ENCODE measurements around the gene PADI1.

Gene PADI1

DNA sequence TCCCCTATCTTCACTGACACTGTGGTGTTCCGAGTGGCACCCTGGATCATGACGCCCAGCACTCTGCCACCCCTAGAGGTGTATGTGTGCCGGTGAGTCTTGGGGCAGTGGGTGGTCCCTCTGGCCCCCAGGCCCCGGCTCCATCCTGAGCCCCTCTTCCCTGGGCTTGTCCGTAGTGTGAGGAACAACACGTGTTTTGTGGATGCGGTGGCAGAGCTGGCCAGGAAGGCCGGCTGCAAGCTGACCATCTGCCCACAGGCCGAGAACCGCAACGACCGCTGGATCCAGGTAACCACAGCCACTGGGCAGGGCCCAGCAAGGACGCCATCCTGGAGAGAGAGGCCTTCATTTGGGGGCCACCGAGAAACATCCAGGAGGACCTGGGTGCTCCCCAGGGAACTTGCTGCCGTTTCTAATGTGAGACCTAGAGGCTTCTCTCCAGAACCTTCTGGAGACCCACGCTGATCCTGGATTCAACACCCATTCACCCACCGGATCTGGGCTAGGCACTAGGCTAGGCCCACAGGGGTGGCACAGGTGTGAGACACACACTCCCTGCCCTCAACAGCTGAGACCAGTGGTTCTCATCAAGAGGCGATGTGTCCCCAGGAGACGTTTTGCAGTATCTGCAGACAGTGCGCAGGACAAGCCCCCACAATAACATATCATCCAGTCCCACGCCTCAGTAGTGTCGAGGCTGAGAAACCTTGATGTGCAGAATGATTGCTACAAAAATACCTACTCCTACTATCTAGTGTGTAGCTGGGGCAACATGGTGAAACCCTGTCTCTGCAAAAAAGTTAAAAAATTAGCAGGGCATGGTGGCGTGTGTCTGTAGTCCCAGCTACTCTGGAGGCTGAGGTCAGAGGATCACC is 66.2 kb downstream of the PADI1 start:
- no peak for DNase-seq (ENCODE audit: low read depth)

DNA sequence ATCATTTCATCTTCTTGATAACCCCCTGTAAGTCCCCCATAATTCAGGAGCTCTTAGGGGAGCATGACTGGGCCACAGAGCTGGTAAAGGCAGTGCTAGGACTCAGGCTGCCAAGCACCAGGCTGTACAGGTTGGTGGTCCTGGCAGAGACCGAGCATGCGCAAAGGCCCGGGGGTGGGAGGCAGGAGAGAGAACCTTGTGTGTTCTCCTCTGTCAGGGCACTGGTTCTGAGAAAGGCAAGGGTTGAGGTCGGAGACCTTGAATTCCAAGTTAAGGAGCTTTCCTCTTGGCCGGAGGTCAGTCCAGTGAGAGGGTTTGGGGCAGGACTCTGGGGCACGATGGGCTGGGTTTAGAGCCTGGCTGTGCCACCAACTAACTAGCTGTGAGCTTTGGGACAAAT is 67.1 kb downstream of the PADI1 start:
- DNase-seq (ENCODE audit: low read depth) = no peak

DNA sequence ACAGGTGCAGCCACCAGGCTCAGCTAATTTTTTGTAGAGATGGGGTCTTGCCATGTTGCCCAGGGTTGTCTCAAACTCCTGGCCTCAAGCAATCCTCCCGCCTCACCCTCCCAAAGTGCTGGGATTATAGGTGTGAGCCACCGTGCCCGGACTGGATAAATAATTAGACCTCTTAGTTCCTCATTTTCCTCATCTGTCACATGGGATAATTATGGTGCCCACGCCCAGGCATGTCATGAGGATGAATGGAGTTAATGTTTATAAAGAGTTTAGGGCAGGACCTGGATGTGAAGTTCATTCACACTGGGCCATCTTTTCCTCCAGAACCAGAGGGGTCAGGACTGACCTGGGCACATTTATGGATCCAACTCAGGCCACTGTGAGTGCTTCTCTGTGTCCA is 67.7 kb downstream of the PADI1 start:
- no peak for DNase-seq (ENCODE audit: low read depth)

DNA sequence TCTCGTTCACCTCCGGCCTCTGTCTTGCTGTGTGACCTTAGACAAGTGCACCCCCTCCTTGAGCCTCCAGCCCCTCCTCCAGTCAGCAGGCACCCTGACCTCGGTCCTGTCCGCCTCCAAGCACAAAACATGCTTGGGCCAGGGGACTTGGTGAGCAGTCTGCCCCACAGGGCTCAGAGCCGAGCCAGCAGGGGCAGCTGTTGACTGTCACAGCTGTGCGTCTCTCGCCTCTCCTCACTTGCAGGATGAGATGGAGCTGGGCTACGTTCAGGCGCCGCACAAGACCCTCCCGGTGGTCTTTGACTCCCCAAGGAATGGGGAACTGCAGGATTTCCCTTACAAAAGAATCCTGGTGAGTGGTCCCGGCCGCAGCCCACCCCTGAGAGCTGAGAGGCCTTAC is 68.2 kb downstream of the PADI1 start:
- no peak for DNase-seq (ENCODE audit: low read depth)

DNA sequence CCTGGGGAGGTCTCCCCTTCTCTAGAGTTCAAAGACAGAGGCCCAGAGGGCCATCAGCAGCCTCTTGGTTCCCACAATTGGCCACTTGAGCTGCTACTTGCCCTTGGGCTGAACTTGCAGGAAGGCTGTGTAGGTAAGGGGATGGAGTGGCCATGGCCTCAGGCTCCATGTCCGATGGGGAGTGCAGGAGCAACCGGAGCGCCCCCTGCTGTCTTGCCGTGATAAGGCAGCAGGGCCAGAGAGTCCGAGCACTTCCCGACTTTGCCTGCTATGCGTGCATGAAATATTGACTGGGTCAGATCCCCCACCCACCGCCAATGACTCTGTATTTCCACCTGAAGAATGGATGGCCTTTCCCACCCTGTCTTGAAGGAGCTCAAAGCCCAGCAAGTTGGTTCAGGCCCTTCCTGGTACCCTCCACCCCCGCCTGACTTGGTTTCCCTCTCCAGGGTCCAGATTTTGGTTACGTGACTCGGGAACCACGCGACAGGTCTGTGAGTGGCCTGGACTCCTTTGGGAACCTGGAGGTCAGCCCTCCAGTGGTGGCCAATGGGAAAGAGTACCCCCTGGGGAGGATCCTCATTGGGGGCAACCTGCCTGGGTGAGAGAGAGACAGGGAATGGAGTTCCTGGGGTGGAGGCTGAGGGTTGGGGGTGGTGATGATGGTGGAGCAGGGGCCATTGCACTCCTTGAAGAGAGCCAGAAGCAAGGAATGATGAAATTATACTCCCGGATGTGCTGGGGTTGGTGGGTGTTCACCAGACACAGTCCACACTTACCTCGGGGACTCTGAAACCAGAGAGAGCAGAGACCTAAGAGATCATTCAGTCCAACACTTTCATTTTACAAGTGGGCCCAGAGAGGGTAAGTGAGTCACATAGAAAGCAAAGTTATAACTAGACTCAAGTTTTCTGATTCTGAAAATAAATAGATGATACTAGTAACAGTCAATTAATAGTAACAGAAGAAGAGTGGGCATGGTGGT is 69.5 kb downstream of the PADI1 start:
- DNase-seq (ENCODE audit: low read depth) = no peak

DNA sequence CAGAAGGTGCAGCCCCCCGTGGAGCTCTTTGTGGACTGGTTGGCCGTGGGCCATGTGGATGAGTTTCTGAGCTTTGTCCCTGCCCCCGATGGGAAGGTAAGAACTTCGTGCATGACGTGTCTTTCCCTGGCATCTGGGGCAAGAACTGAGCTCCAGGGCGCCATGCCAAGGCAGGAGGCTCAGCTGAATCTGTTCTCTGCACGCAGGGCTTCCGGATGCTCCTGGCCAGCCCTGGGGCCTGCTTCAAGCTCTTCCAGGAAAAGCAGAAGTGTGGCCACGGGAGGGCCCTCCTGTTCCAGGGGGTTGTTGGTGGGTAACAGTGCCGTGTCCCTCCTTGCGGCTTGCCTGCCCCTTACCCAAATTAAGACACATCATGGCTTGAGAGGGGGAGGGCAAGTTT is 71.6 kb downstream of the PADI1 start:
- peak; percentile 32 for DNase-seq (ENCODE audit: low read depth)

DNA sequence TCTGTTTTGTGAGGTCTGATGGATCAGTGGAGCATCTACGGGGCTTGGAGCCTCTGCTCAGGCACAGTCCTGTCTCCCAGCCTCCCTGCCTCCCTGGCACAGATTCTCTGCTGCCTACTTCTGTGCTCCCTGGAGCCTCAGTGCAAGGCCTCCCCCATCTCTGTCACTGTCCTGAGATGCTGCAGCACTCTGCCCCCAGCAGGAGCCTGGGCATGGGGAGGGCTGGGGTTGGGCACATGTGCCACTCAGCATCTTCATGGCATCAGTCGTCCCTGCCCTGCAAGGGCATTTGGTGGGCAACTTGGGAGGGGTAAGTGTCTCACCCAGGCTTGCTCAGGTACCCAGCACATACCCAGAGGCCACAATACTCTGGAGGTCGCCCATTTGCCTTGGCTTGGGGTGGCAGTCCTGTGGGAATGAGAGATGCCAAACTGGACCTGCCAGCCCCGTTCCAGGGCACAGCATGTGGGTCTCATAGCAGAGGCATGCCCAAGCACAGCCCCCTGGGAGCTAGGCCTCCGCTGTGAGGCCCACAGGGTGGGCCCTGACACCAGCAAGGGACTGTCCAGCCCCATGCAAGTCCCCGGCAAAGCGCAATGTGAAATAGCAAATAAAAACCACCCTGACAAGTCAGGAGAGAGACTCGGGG is 72.7 kb downstream of the PADI1 start:
- no peak for DNase-seq (ENCODE audit: low read depth)

DNA sequence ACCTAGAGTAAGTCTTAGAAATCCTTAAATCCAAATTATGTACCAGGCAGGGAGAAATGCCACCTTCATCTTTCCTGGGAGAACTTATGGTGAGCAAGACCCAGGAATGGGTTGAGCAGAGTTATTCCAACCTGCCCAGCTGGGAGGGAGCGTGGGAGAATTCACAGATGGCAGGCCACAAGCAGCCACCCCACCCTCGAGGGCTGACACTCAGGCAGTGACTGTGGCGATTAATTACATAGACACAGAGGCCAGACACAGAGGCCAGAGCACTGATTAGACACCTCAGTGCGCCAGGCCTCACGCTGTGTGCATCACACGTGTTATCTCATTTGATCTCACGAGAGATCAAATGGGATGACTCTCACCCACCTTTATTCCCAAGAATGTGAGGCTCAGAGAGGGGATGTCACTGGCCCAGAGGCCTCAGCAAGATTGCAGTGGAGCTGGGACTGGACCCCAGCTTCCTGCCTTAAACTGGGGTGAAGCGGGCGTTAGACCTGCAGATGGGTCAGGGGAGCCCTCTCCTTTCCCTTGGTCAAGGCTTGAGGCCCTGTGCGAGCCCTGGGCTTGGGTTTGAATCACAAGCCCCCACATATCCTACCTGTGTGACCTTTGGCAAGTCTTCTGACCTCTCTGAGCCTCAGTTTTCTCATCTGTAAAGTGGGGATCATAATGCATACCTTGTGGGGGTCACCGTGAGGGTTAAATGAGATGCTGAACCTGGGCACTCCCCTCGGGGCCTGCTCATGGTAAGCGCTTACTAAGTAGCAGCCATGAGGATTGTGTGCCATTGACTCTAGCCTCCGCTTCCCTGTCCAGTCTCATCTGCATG is 74.3 kb downstream of the PADI1 start:
- no peak for DNase-seq (ENCODE audit: low read depth)

DNA sequence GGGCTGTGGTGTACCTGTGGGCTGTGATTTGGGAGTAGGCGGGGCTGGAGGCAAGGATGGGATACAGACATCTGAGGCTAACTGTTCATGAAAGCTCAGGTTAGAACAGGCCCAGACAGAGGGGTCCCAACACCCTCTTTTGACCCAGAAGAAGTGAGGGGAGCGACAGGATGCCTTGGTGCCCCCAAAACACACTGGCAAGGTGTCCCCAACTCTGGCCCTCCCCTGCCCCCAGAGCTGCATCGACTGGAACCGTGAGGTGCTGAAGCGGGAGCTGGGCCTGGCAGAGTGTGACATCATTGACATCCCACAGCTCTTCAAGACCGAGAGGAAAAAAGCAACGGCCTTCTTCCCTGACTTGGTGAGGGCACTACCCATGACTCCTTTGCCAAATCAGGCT is 75.5 kb downstream of the PADI1 start:
- DNase-seq (ENCODE audit: low read depth) = no peak

DNA sequence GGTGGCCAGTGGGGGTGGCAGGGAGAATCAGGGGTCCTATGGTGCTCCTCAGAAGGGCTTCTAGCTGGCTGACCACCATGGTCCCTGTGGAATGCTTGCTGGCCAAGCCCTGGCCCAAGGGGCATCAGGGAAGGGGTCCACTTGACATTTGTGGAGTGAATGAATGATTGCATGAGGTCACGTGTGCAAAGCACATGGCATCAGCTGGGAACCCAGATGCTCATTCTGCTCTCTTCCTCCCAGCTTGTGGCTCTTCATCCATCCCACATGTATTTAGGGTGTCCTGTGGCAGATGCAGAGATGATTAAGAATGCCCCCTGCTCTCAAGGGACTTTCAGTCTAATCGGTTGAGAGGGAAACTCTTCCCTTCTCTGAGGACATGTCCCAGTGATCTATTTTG is 76.0 kb downstream of the PADI1 start:
- no peak for DNase-seq (ENCODE audit: low read depth)

DNA sequence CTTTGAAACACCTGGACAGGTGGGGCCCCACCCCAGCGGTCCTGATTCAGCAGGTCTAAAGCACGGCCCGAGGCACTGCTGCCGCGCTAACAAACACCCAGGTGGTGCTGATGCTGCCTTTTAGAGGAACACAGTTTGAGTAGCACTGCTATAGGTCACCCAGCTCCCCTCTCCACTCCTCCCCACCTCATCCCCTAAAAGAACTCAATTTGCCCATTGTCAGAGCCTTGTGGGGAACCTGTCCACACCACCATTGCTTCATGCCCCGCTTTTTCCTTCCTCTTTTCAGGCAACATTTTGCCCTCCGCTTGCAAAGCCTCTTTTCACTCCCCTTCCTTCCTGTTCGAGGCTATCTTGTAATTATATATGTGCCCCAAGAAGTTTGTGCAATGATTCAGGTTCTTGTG is 76.8 kb downstream of the PADI1 start:
- no peak for DNase-seq (ENCODE audit: low read depth)

DNA sequence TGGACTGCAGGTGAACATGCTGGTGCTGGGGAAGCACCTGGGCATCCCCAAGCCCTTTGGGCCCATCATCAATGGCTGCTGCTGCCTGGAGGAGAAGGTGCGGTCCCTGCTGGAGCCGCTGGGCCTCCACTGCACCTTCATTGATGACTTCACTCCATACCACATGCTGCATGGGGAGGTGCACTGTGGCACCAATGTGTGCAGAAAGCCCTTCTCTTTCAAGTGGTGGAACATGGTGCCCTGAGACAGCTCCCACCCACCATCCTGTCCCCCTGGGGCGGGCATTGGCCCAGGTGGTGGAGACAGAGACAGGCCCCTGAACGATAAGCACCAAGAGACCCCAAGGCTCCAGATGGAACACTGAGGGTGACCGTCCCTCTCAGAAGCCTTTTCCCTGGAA is 77.9 kb downstream of the PADI1 start:
- DNase-seq (ENCODE audit: low read depth) = no peak

DNA sequence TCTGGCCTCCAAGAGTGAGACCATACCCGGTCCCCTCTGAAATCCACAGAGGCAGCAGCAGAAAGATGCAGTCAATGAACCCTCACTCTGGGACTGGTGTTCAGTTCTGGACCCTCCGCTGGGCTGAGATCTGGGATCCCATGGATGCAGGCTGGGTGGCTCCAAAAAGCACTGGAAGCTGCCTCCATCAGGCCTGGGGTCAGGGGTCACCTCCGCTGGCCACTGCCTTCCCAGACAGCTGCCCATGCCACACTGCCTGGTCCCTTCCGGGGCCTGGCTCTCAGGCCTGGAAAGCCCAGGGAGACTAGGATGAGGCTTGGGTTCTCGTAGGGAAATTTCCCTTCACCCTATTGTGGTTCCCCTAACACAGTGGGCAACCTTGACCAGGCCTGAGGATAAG is 81.7 kb downstream of the PADI1 start:
- DNase-seq (ENCODE audit: low read depth) = no peak

DNA sequence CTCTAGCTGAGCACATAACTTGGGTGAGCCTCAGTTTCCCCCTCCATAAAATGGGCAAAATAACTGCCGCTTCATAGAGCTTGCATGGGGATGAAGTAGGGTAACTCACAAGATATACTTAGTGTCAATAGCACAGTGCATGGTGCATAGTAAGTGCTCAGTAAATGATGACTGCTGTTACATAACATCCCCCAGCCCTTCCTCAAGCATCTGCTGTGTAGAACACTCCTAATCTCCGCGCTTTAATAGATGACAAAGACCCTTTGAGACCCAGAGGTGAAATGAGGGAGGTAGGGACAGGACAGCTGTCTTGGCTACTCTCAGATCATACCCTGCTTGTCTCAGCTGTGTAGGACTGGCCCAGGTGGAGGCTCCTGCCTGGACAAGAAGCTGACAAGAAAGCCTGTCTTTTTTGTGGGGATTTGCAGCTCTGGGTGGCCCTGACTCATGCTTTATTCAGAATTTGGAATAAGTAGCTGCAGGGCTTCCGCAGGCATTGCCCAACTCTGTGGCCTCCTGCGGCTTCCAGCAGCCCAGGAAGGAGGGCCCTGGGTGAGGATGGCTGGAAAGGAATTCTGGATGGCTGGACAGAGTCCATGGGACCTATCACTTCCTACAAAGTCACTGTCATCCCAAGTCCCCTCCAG is 82.3 kb downstream of the PADI1 start:
- peak; percentile 66 for DNase-seq (ENCODE audit: low read depth)

DNA sequence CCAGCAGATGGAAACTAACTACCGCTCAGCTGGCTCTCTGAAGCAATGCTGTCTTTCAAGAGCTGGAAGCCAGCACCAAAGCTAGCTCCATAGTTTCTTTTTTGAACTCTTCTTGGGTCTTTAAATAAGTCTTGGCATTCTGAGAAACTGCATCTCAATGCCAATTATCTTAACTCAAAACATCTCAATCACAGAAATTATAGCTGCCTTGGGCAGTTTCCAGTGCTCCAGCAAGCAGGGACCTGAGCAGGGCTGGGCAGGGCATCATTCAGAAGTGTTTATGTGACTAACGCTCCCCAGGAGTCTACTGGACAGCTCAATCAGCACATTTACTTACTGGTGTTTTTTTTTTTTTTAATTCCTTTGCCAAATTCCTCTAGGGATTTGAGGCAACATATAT is 84.8 kb downstream of the PADI1 start:
- peak; percentile 33 for DNase-seq (ENCODE audit: low read depth)

DNA sequence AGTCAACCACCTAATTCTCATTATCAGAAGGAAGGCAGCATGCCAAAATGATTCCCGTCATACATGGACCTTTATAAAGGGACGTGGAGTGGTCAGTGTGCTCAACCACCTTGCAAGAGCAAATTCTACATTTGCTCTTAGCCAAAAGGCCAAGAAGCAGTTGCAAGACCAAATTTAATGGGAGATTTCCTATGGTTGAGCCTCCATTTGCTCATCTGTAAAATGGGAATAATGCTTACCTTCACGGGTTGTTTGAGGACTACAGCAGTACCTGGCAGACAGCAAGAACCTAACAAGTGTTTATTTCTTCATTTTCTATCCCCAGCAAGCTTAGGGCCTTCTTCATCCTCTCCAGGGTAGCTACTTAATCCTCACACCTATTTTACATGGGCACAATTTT is 85.6 kb downstream of the PADI1 start:
- DNase-seq (ENCODE audit: low read depth) = no peak

DNA sequence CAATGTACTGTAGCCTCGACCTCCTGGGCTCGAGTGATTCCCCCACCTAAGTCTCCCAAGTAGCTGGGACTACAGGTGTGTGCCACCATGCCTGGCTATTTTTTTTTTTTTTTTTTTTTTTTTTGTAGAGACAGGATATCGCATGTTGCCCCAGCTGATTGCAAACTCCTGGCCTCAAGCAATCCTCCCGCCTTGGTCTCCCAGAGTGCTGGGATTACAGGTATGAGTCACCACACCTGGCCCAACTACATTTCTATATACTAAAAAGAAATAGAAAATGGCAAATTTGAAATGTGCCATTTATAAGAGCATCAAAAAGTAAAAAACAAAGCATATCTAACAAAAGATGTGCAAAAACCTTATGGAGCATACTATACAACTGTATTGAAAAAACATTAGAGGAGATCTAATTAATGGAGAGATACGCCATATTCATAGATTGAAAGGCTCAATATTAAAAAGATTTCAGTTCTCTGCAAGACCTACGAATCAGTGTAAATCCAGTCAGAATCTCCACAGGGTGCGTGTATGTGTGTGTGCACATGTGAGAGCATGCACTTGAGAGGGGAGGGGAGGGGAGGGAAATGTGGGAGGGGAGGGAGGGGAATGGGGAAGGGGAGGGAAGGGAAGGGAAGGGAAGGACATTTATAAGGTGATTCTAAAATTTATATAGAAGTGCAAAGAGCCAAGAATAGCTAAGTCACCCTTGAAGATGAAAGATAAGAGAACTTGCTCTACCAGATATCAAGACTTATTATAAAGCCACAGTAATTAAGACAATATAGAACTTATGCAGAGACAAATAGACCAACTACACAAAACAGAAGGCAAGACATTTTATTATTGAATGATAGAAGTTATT is 87.6 kb downstream of the PADI1 start:
- no peak for DNase-seq (ENCODE audit: low read depth)

DNA sequence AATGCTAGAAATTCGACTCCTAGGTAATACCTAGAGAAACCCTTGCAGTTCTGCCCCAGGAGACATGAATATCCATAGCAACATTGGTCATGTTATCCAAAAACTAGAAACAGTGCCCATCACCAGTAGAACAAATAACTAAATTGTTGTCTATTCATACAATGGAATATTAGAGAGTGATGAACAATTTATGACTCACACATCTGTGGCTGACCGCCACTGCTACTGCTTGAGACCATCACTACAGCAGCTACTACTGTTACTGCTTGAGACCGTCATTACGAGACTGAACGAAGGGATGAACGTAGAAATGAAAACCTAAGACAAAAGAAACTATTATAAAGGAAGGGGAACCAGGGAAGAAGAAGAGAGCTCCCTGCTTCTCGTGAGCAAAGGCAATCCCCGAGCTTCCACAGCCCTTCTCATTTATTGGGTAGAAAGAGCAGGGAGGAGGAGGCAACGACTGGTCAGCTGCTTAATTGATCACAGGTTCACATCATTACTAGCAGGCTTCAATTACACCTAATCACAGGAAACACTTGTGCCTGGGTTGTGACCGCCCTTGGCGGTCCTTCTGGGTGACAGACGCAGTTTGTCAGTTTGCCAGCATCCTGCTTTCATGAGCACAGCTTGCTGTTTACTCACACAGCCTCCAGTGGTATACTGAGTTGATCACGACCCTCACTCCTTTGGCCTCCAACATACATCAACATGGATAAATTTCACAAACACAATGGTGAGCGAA is 88.9 kb downstream of the PADI1 start:
- DNase-seq (ENCODE audit: low read depth) = no peak

DNA sequence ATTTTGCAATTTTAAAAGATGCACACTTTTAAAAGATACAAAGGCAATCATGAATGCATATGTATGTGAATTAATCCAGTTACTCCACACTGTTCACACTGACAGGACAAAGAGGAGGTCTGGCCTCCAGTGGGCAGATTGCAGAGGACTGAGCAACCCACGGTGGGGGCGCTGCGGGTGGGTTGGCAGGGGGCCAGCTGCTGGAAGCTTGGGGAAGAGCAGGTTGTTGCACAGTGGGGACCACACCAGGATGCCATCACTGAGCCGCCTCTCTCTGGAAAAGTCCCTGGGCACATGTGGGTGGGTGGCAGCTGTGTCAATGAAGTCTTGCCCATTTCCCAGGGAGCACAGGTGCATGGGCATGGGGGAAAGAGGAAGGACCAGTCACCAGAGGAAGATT is 90.4 kb downstream of the PADI1 start:
- DNase-seq (ENCODE audit: low read depth) = no peak

All from GM04504 (cell line).